GM23338 (cell line): Measurements from ENCODE around the gene ST6GALNAC4. TPM values are rescaled to one million over a fixed set of nuclear protein-coding genes. Genes with fewer than 3 reads are reported as not detected.

Experiments used
- ATAC-seq: fragments of 200-7000 bp; cut with Tn5 transposase; 3 replicates; pipeline ENCODE4 v1.9.1; 2020
- DNase-seq: peaks from one replicate; pipeline ENCODE4 v3.0.0-alpha.2; 2015; ENCODE audit warnings: low spot score
- H2AFZ ChIP-seq: fragments of 200-600 bp; sonication (generic); 2 replicates; pipeline ENCODE4 v1.8.0; 2016; ENCODE audit warnings: antibody characterized with exemption, mild to moderate bottlenecking, moderate library complexity
- H3F3A ChIP-seq: fragments of 200-600 bp; sonication (generic); replicated peaks from 2 replicates; pipeline ENCODE4 v1.8.0; 2017; ENCODE audit warnings: antibody characterized with exemption, mixed run types, low read depth
- H3K27ac ChIP-seq: fragments of 200-600 bp; sonication (generic); 2 replicates; pipeline ENCODE4 v1.6.1; 2016; ENCODE audit warnings: low read depth
- H3K27me3 ChIP-seq: fragments of 200-600 bp; sonication (generic); 2 replicates; pipeline ENCODE4 v1.8.0; 2016; ENCODE audit warnings: mild to moderate bottlenecking, mixed run types, moderate library complexity; ENCODE audit not compliant: insufficient read depth
- H3K36me3 ChIP-seq: fragments of 200-600 bp; sonication (generic); 2 replicates; pipeline ENCODE4 v1.8.0; 2016; ENCODE audit warnings: mild to moderate bottlenecking; ENCODE audit not compliant: insufficient read depth
- H3K4me1 ChIP-seq: fragments of 200-600 bp; sonication (generic); 2 replicates; pipeline ENCODE4 v1.8.0; 2016; ENCODE audit warnings: mild to moderate bottlenecking, moderate library complexity; ENCODE audit not compliant: insufficient read depth
- H3K4me2 ChIP-seq: fragments of 200-600 bp; sonication (generic); 2 replicates; pipeline ENCODE4 v1.7.1; 2017; ENCODE audit warnings: mixed run types
- H3K4me3 ChIP-seq: fragments of 200-600 bp; sonication (generic); 2 replicates; pipeline ENCODE4 v1.6.1; 2016; ENCODE audit warnings: mixed run types
- H3K79me2 ChIP-seq: fragments of 200-600 bp; sonication (generic); replicated peaks from 2 replicates; pipeline ENCODE4 v1.8.0; 2017; ENCODE audit warnings: mild to moderate bottlenecking; ENCODE audit not compliant: insufficient read depth
- H3K9me2 ChIP-seq: fragments of 200-600 bp; sonication (generic); 2 replicates; pipeline ENCODE4 v1.8.0; 2017; ENCODE audit not compliant: insufficient read depth
- H4K20me1 ChIP-seq: fragments of 200-600 bp; sonication (generic); replicated peaks from 2 replicates; pipeline ENCODE4 v1.8.0; 2017; ENCODE audit warnings: mild to moderate bottlenecking; ENCODE audit not compliant: insufficient read depth
- H3K27ac Mint-ChIP-seq: 2 replicates; pipeline ENCODE4 v1.8.0; 2020; ENCODE audit warnings: inconsistent platforms, mild to moderate bottlenecking, moderate library complexity, mixed read lengths
- H3K27me3 Mint-ChIP-seq: 3 replicates; pipeline ENCODE4 v1.8.0; 2022; ENCODE audit warnings: low read depth, mild to moderate bottlenecking, moderate library complexity, mixed read lengths, inconsistent platforms; ENCODE audit not compliant: insufficient read depth, poor library complexity
- H3K36me3 Mint-ChIP-seq: 3 replicates; pipeline ENCODE4 v1.8.0; 2021; ENCODE audit warnings: low read depth, mild to moderate bottlenecking, inconsistent platforms, moderate library complexity, mixed read lengths
- H3K4me1 Mint-ChIP-seq: 3 replicates; pipeline ENCODE4 v1.8.0; 2020; ENCODE audit warnings: mild to moderate bottlenecking, inconsistent platforms, mixed read lengths
- H3K4me3 Mint-ChIP-seq: 3 replicates; pipeline ENCODE4 v1.8.0; 2021; ENCODE audit warnings: moderate library complexity, mild to moderate bottlenecking, inconsistent platforms, mixed read lengths
- H3K9me3 Mint-ChIP-seq: 3 replicates; pipeline ENCODE4 v1.8.0; 2020; ENCODE audit warnings: moderate library complexity, mild to moderate bottlenecking, inconsistent platforms, mixed read lengths
- CREB1 ChIP-seq: fragments of 250-450 bp; sonication (Bioruptor Pico); IDR thresholded peaks from 2 replicates; pipeline ENCODE4 v1.5.0; 2020; ENCODE audit warnings: low read depth, mild to moderate bottlenecking, moderate library complexity
- EZH2 ChIP-seq: fragments of 200-600 bp; sonication (generic); IDR thresholded peaks from one replicate; pipeline ENCODE4 v1.8.0; 2017; ENCODE audit warnings: antibody characterized with exemption, mild to moderate bottlenecking, low read depth; ENCODE audit not compliant: unreplicated experiment
- EZH2phosphoT487 ChIP-seq: fragments of 200-600 bp; sonication (generic); IDR thresholded peaks from one replicate; pipeline ENCODE4 v1.8.1; 2018; ENCODE audit warnings: antibody characterized with exemption; ENCODE audit not compliant: unreplicated experiment
- JUNB ChIP-seq: IDR thresholded peaks from one replicate; pipeline ENCODE4 v1.6.1; 2016; ENCODE audit warnings: antibody characterized with exemption; ENCODE audit not compliant: unreplicated experiment
- NANOG ChIP-seq: IDR thresholded peaks from 2 replicates; pipeline ENCODE4 v1.6.1; 2016; ENCODE audit warnings: antibody characterized with exemption, borderline replicate concordance
- POLR2AphosphoS5 ChIP-seq: IDR thresholded peaks from 2 replicates; pipeline ENCODE4 v1.6.1; 2016; ENCODE audit warnings: antibody characterized with exemption, low read depth
- STAT1 ChIP-seq: IDR thresholded peaks from one replicate; pipeline ENCODE4 v1.6.1; 2016; ENCODE audit warnings: antibody characterized with exemption; ENCODE audit not compliant: unreplicated experiment
- ZNF114 ChIP-seq: fragments of 250-450 bp; sonication (Bioruptor Pico); IDR thresholded peaks from 2 replicates; pipeline ENCODE4 v1.5.0; 2020; ENCODE audit warnings: mild to moderate bottlenecking, moderate library complexity
- ZNF331 ChIP-seq: fragments of 250-450 bp; sonication (Bioruptor Pico); IDR thresholded peaks from 2 replicates; pipeline ENCODE4 v1.5.0; 2020; ENCODE audit warnings: low read depth, mild to moderate bottlenecking, moderate library complexity
- polyA plus RNA-seq: library from polyadenylated mRNA; unstranded; fragments of >200 nt; fragmentation: Nextera tagmentation; extraction: Ambion mirVana; gene quantifications from 2 replicates; pipeline ENCODE4 v1.2.1, GENCODE V29; 2016
- total RNA-seq: library from RNA; depleted of rRNA; stranded (reverse); fragments of >200 nt; shearing (Covaris generic); gene quantifications from 2 replicates; pipeline ENCODE4 v1.2.3, GENCODE V29; 2014
- TF ChIP-seq, protein P1 (sequence below): fragments of 250-450 bp; sonication (Bioruptor Pico); IDR thresholded peaks from 2 replicates; pipeline ENCODE4 v1.5.0; 2020; ENCODE audit warnings: mild to moderate bottlenecking, moderate library complexity
- TF ChIP-seq, protein P2 (sequence below), 2 experiments: fragments of 200-600 bp in 1 of 2; sonication (generic) in 1 of 2; conservative IDR thresholded peaks; 2 replicates each; pipeline versions ENCODE4 v1.5.1 to v1.6.1; 2016 to 2017; ENCODE audit warnings: antibody characterized with exemption in 2 of 2, low read depth in 2 of 2, mild to moderate bottlenecking in 2 of 2, moderate library complexity in 1 of 2
- TF ChIP-seq, protein P3 (sequence below): IDR thresholded peaks from 2 replicates; pipeline ENCODE4 v1.6.1; 2016; ENCODE audit warnings: antibody characterized with exemption
- TF ChIP-seq, protein P4 (sequence below): IDR thresholded peaks from one replicate; pipeline ENCODE4 v1.6.1; 2018; ENCODE audit warnings: antibody characterized with exemption; ENCODE audit not compliant: unreplicated experiment

Gene ST6GALNAC4
- total and polyA plus RNA-seq, 2 experiments from 2014 or later: 8.1 to 35.3 TPM

DNA sequence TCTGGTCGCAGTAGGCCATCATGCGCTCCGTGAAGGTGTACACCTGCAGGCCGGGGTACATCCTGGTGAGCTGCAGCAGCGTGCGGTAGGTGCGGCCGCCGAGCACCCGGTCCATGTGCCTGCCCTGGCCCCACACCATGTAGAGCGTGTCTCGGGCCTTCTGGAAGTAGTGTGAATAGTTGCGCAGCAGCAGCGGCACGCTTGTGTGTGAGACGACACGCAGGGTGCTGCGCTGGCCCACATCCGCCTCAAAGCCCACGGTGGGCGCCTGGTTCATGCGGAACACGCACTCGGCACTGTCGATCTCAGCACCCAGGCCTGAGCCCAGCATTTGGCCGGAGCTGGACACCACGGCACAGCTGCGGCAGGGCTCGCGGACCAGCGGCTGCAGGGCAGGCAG is 4.5 kb downstream of the ST6GALNAC4 start:
- H3K27me3 ChIP-seq: 0 out of 2 replicates have a peak, but pooled peaks cover 7% of the 10 kb centered on the region
- no peaks in the 10 kb centered on the region for H3K79me2 ChIP-seq
- H3K4me1 ChIP-seq: peaks cover 8% of the 10 kb centered on the region; the same call in 1 of the 2 replicates
- DNase-seq (no peak), ATAC-seq (no peak)
- H4K20me1 ChIP-seq: peaks cover 2% of the 10 kb centered on the region; the same call in 1 of the 2 replicates
- H3K36me3 ChIP-seq: no peaks in the 10 kb centered on the region
- H3K4me3 ChIP-seq: no peak overlapping the region
- no peak overlapping the region for H3K27ac ChIP-seq
- H3K9me2 ChIP-seq: no peaks in the 10 kb centered on the region
- no peak overlapping the region for H3K27ac Mint-ChIP-seq
- H3K27me3 Mint-ChIP-seq: peaks cover 9% of the 10 kb centered on the region
- H2AFZ ChIP-seq: no peak overlapping the region
- H3F3A ChIP-seq: peaks cover 6% of the 10 kb centered on the region; the same call in 1 of the 2 replicates
- peaks cover 8% of the 10 kb centered on the region; the same call in 2 of the 3 replicates for H3K4me1 Mint-ChIP-seq
- H3K36me3 Mint-ChIP-seq: peaks cover 19% of the 10 kb centered on the region; the same call in 2 of the 3 replicates
- no peak for TF ChIP-seq CREB1 (CRISPR knock-in tag)
- TF ChIP-seq, protein P1, sequence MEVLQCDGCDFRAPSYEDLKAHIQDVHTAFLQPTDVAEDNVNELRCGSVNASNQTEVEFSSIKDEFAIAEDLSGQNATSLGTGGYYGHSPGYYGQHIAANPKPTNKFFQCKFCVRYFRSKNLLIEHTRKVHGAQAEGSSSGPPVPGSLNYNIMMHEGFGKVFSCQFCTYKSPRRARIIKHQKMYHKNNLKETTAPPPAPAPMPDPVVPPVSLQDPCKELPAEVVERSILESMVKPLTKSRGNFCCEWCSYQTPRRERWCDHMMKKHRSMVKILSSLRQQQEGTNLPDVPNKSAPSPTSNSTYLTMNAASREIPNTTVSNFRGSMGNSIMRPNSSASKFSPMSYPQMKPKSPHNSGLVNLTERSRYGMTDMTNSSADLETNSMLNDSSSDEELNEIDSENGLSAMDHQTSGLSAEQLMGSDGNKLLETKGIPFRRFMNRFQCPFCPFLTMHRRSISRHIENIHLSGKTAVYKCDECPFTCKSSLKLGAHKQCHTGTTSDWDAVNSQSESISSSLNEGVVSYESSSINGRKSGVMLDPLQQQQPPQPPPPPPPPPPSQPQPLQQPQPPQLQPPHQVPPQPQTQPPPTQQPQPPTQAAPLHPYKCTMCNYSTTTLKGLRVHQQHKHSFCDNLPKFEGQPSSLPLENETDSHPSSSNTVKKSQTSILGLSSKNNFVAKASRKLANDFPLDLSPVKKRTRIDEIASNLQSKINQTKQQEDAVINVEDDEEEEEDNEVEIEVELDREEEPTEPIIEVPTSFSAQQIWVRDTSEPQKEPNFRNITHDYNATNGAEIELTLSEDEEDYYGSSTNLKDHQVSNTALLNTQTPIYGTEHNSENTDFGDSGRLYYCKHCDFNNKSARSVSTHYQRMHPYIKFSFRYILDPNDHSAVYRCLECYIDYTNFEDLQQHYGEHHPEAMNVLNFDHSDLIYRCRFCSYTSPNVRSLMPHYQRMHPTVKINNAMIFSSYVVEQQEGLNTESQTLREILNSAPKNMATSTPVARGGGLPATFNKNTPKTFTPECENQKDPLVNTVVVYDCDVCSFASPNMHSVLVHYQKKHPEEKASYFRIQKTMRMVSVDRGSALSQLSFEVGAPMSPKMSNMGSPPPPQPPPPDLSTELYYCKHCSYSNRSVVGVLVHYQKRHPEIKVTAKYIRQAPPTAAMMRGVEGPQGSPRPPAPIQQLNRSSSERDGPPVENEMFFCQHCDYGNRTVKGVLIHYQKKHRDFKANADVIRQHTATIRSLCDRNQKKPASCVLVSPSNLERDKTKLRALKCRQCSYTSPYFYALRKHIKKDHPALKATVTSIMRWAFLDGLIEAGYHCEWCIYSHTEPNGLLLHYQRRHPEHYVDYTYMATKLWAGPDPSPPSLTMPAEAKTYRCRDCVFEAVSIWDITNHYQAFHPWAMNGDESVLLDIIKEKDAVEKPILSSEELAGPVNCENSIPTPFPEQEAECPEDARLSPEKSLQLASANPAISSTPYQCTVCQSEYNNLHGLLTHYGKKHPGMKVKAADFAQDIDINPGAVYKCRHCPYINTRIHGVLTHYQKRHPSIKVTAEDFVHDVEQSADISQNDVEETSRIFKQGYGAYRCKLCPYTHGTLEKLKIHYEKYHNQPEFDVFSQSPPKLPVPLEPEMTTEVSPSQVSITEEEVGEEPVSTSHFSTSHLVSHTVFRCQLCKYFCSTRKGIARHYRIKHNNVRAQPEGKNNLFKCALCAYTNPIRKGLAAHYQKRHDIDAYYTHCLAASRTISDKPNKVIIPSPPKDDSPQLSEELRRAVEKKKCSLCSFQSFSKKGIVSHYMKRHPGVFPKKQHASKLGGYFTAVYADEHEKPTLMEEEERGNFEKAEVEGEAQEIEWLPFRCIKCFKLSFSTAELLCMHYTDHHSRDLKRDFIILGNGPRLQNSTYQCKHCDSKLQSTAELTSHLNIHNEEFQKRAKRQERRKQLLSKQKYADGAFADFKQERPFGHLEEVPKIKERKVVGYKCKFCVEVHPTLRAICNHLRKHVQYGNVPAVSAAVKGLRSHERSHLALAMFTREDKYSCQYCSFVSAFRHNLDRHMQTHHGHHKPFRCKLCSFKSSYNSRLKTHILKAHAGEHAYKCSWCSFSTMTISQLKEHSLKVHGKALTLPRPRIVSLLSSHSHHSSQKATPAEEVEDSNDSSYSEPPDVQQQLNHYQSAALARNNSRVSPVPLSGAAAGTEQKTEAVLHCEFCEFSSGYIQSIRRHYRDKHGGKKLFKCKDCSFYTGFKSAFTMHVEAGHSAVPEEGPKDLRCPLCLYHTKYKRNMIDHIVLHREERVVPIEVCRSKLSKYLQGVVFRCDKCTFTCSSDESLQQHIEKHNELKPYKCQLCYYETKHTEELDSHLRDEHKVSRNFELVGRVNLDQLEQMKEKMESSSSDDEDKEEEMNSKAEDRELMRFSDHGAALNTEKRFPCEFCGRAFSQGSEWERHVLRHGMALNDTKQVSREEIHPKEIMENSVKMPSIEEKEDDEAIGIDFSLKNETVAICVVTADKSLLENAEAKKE (CRISPR knock-in tag): no peak
- no peak for TF ChIP-seq NANOG
- TF ChIP-seq, protein P2, sequence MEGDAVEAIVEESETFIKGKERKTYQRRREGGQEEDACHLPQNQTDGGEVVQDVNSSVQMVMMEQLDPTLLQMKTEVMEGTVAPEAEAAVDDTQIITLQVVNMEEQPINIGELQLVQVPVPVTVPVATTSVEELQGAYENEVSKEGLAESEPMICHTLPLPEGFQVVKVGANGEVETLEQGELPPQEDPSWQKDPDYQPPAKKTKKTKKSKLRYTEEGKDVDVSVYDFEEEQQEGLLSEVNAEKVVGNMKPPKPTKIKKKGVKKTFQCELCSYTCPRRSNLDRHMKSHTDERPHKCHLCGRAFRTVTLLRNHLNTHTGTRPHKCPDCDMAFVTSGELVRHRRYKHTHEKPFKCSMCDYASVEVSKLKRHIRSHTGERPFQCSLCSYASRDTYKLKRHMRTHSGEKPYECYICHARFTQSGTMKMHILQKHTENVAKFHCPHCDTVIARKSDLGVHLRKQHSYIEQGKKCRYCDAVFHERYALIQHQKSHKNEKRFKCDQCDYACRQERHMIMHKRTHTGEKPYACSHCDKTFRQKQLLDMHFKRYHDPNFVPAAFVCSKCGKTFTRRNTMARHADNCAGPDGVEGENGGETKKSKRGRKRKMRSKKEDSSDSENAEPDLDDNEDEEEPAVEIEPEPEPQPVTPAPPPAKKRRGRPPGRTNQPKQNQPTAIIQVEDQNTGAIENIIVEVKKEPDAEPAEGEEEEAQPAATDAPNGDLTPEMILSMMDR (conservative IDR thresholded peaks at IDR 0.05; ENCODE audit: low read depth in 2 of 2): no peak
- TF ChIP-seq, protein P3, sequence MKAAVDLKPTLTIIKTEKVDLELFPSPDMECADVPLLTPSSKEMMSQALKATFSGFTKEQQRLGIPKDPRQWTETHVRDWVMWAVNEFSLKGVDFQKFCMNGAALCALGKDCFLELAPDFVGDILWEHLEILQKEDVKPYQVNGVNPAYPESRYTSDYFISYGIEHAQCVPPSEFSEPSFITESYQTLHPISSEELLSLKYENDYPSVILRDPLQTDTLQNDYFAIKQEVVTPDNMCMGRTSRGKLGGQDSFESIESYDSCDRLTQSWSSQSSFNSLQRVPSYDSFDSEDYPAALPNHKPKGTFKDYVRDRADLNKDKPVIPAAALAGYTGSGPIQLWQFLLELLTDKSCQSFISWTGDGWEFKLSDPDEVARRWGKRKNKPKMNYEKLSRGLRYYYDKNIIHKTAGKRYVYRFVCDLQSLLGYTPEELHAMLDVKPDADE: no peak
- no peak for TF ChIP-seq EZH2
- TF ChIP-seq ZNF114: no peak
- TF ChIP-seq STAT1: no peak
- TF ChIP-seq ZNF331 (CRISPR knock-in tag): no peak
- TF ChIP-seq JUNB: no peak
- no peak for TF ChIP-seq POLR2AphosphoS5
- no peak for TF ChIP-seq EZH2phosphoT487
- TF ChIP-seq, protein P4, sequence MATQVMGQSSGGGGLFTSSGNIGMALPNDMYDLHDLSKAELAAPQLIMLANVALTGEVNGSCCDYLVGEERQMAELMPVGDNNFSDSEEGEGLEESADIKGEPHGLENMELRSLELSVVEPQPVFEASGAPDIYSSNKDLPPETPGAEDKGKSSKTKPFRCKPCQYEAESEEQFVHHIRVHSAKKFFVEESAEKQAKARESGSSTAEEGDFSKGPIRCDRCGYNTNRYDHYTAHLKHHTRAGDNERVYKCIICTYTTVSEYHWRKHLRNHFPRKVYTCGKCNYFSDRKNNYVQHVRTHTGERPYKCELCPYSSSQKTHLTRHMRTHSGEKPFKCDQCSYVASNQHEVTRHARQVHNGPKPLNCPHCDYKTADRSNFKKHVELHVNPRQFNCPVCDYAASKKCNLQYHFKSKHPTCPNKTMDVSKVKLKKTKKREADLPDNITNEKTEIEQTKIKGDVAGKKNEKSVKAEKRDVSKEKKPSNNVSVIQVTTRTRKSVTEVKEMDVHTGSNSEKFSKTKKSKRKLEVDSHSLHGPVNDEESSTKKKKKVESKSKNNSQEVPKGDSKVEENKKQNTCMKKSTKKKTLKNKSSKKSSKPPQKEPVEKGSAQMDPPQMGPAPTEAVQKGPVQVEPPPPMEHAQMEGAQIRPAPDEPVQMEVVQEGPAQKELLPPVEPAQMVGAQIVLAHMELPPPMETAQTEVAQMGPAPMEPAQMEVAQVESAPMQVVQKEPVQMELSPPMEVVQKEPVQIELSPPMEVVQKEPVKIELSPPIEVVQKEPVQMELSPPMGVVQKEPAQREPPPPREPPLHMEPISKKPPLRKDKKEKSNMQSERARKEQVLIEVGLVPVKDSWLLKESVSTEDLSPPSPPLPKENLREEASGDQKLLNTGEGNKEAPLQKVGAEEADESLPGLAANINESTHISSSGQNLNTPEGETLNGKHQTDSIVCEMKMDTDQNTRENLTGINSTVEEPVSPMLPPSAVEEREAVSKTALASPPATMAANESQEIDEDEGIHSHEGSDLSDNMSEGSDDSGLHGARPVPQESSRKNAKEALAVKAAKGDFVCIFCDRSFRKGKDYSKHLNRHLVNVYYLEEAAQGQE: no peak
- no peak overlapping the region for H3K4me3 Mint-ChIP-seq
- H3K4me2 ChIP-seq: no peak overlapping the region
- H3K9me3 Mint-ChIP-seq: no peaks in the 10 kb centered on the region; the same call in 2 of the 3 replicates
